ENCODE measurements around the gene SNAI1. TPM values are rescaled to one million over a fixed set of nuclear protein-coding genes. Genes with fewer than 3 reads are reported as not detected.

The SNAI1 gene
- polyA plus RNA-seq (2011; rRNA removed): 2.3 and 3.5 TPM in 2 replicates
- 1.7 and 3.2 TPM in 2 replicates for polyA minus RNA-seq (2011; rRNA and poly(A)+ RNA removed)

DNA sequence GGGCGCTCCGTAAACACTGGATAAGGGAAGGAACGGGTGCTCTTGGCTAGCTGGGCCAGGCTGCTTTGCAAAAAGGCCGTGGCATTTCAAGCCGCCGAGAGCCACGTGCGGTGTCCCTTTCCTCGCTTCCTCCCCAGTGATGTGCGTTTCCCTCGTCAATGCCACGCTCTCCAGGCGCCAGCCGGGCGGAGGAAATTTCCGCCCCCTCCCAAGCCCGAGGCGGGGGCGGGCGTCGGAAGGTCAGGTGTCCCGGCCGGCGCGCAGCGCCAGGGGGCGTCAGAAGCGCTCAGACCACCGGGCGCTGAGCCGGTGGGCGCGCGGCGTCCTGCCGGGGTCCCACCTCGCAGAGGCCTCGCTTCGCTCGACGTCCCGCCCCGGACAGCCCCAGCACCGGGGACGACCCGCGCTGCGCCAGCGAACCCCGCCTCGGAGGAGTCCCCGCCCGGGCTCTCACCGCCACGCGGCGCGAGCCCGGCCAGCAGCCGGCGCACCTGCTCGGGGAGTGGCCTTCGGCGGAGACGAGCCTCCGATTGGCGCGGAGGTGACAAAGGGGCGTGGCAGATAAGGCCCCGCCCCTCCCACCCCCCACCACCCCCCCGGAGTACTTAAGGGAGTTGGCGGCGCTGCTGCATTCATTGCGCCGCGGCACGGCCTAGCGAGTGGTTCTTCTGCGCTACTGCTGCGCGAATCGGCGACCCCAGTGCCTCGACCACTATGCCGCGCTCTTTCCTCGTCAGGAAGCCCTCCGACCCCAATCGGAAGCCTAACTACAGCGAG is at the start of gene SNAI1:
Gene SNAI1, plus strand, starts transcription at position 635 of the 777 bp plus-strand sequence. Its CDS starts 80 bp downstream, at position 715.
- POLR2A ChIA-PET: interaction anchor here (0.6 to 4.9 kb wide), 7 partner anchors 10 to 134 kb away, joined by 3 to 38 read pairs (median 6); no protein-coding TSS in a partner anchor
- H3K27ac ChIP-seq (ENCODE audit: low read depth, low read length): peak within 1 kb of the TSS; percentile 39
- H3K4me3 ChIP-seq (ENCODE audit: low read depth, low read length): peak within 1 kb of the TSS; percentile 93
- H3K27me3 ChIP-seq (ENCODE audit: control insufficient read depth, insufficient read depth, low read length): peaks cover 6% of the 10 kb centered on the region
- peak; percentile 45 for TF ChIP-seq CTCF (IDR thresholded peaks at IDR 0.05; ENCODE audit: low read depth, low read length)
- DNase-seq (ENCODE audit: low read depth, low spot score): peak; percentile 73
- CTCF ChIA-PET: interaction anchor here (0.6 to 13.9 kb wide), 3 partner anchors 65 to 103 kb away, joined by 3 to 419 read pairs (median 3); no protein-coding TSS in a partner anchor
- no peaks in the 10 kb centered on the region; the same call in 1 of the 2 replicates for H3K9me3 ChIP-seq (ENCODE audit: control insufficient read depth, insufficient read depth, low read length)

DNA sequence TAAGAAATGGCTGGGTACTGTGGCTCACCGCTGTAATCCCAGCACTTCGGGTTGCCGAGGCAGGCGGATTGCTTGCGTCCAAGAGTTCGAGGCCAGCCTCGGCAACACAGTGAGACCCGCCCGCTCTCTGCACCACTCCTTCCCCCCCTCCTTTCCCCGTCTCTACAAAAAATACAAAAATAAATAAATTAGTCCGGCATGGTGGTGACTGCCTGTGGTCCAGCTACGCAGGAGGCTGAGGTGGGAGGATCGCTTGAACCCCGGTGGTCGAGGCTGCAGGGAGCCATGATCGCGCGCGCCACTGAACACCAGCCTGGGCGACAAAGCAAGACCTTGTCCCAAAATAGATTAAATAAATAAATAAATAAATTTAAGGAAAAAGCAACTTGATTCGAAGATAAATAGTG is 47.0 kb upstream of the SNAI1 start:
- no peaks in the 10 kb centered on the region; the same call in 1 of the 2 replicates for H3K9me3 ChIP-seq (ENCODE audit: control insufficient read depth, insufficient read depth, low read length)
- no peak overlapping the region for H3K27ac ChIP-seq (ENCODE audit: low read depth, low read length)
- TF ChIP-seq CTCF (IDR thresholded peaks at IDR 0.05; ENCODE audit: low read depth, low read length): no peak
- DNase-seq (ENCODE audit: low read depth, low spot score): no peak
- no peaks in the 10 kb centered on the region for H3K27me3 ChIP-seq (ENCODE audit: control insufficient read depth, insufficient read depth, low read length)
- H3K4me3 ChIP-seq (ENCODE audit: low read depth, low read length): peak overlapping the region; percentile 29
- CTCF ChIA-PET: interaction anchor here (1.7 kb wide), 1 partner anchor 136 kb away, joined by 5 read pairs; no protein-coding TSS in a partner anchor
- POLR2A ChIA-PET: interaction anchor here (1.2 to 3.8 kb wide), 2 partner anchors 13 to 20 kb away, joined by 9 to 21 read pairs; partner anchors contain the start of gene SPATA2

DNA sequence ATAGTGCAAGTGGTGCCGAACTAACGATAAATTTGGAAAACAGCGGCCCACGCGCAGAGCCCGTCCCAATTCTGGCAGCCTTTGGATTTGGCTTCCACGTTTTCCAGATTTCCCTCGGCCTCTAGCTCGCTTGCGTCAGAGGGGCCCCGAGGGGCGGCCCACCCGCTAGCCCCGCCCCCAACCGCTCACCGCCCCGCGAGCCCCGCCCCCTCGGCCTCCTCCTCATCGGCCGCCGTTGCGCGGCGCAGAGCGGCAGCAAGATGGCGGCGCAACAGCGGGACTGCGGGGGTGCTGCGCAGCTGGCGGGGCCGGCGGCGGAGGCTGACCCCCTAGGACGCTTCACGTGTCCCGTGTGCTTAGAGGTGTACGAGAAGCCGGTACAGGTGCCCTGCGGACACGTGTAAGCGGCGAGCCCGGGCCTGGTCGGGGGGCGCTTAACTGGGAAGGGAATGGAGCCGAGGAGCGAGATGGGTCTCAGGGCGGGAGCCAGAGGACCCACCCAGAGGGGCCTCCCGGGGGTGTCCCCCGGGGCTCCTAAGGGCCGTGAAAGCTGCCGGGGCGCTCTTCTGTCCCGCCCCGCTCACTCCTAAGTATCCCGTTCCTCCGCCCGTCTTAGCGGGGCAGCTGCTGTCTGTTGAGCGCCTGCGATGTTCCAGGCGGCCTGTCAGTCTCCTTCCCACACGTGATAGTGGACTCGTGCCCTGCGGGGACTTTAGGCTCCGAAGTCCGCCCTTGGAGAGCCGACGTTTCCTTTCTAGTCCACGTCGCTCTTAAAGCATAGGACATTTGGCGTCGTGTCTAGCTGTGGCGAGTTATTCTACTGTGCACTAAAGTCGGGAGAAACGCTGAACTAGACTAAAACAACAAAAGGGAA is 46.4 kb upstream of the SNAI1 start, which contains the start of gene RNF114:
Gene RNF114, plus strand, starts transcription at position 245 of the 874 bp plus-strand sequence. Its CDS starts 16 bp downstream, at position 261.
- no peak for TF ChIP-seq CTCF (IDR thresholded peaks at IDR 0.05; ENCODE audit: low read depth, low read length)
- ChIA-PET CTCF (interaction anchor here (3.3 kb wide), 1 partner anchor 135 kb away, joined by 16 read pairs; no protein-coding TSS in a partner anchor), POLR2A (interaction anchor here (1.2 to 3.8 kb wide), 2 partner anchors 12 to 20 kb away, joined by 9 to 21 read pairs; partner anchors contain the start of gene SPATA2)
- DNase-seq (ENCODE audit: low read depth, low spot score): peak; percentile 67
- Histone ChIP-seq H3K27ac (ENCODE audit: low read depth, low read length) (peak within 1 kb of the TSS; percentile 81), H3K4me3 (ENCODE audit: low read depth, low read length) (peak within 1 kb of the TSS; percentile 96), H3K9me3 (ENCODE audit: control insufficient read depth, insufficient read depth, low read length) (no peaks in the 10 kb centered on the region; the same call in 1 of the 2 replicates), H3K27me3 (ENCODE audit: control insufficient read depth, insufficient read depth, low read length) (no peaks in the 10 kb centered on the region)

GRCh38 chr20:49937027-49937929 is 45.5 kb upstream of the SNAI1 start:
- CTCF ChIA-PET: interaction anchor here (0.5 to 3.3 kb wide), 4 partner anchors 9 to 779 kb away, joined by 3 to 16 read pairs (median 10); no protein-coding TSS in a partner anchor
- H3K27me3 ChIP-seq (ENCODE audit: control insufficient read depth, insufficient read depth, low read length): no peaks in the 10 kb centered on the region
- peak overlapping the region; percentile 81 for H3K27ac ChIP-seq (ENCODE audit: low read depth, low read length)
- no peaks in the 10 kb centered on the region; the same call in 1 of the 2 replicates for H3K9me3 ChIP-seq (ENCODE audit: control insufficient read depth, insufficient read depth, low read length)
- H3K4me3 ChIP-seq (ENCODE audit: low read depth, low read length): peak overlapping the region; percentile 96
- TF ChIP-seq CTCF (IDR thresholded peaks at IDR 0.05; ENCODE audit: low read depth, low read length): no peak
- POLR2A ChIA-PET: interaction anchor here (3.8 kb wide), 1 partner anchor 11 kb away, joined by 21 read pairs; no protein-coding TSS in a partner anchor
- no peak for DNase-seq (ENCODE audit: low read depth, low spot score)

Measured in AG04450 (cell line).